Left lung (tissue), 10 donors: Measurements from ENCODE around the gene UVRAG. TPM values are rescaled to one million over a fixed set of nuclear protein-coding genes. Genes with fewer than 3 reads are reported as not detected.

Experiments used
- ATAC-seq: fragments of 200-7000 bp; cut with Tn5 transposase; one replicate; pipeline ENCODE4 v1.9.1; 2020; ENCODE audit warnings: moderate library complexity
- DNase-seq, 4 donors: peaks; one replicate each; pipeline ENCODE4 v3.0.0-alpha.2; 2013 to 2020
- H3K27ac ChIP-seq, 2 donors: fragments of 200-600 bp; sonication (generic) in 1 of 2; one replicate each; pipeline versions ENCODE4 v1.5.0 to v1.8.0; 2020 to 2021
- H3K27me3 ChIP-seq, 2 donors: fragments of 200-600 bp; sonication (generic) in 1 of 2; one replicate each; pipeline versions ENCODE4 v1.5.0 to v1.8.0; 2020 to 2021
- H3K36me3 ChIP-seq, 2 donors: fragments of 200-600 bp; sonication (generic) in 1 of 2; one replicate each; pipeline versions ENCODE4 v1.5.0 to v1.8.0; 2020 to 2021
- H3K4me1 ChIP-seq, 2 donors: fragments of 200-600 bp; one replicate each; pipeline ENCODE4 v1.8.0; 2021
- H3K4me3 ChIP-seq, 2 donors: fragments of 200-600 bp; sonication (generic) in 1 of 2; one replicate each; pipeline versions ENCODE4 v1.5.0 to v1.8.0; 2020 to 2021; ENCODE audit warnings: mild to moderate bottlenecking in 1 of 2
- H3K9me3 ChIP-seq, 2 donors: fragments of 200-600 bp; sonication (generic) in 1 of 2; one replicate each; pipeline versions ENCODE4 v1.5.0 to v1.8.0; 2020 to 2021
- intact Hi-C, 2 donors: fragments of 100-400 bp; cut with DNase I; formaldehyde crosslinking; loops; one replicate each; pipeline versions ENCODE4 v1.11.2 to v1.14.2; 2022
- polyA plus RNA-seq, 6 donors: library from polyadenylated mRNA; unstranded; fragments of 120-200 nt; gene quantifications; one replicate each; pipeline ENCODE4 v1.2.1, GENCODE V29; 2013; ENCODE audit not compliant: insufficient read length in 6 of 6
- total RNA-seq, 2 donors: library from RNA; stranded (reverse); fragmentation: NEBNext Ultra II Directional; extraction: Animal tissue kit (Norgen Biotek cat#: 25700); gene quantifications; one replicate each; pipeline ENCODE4 v1.2.1, GENCODE V29; 2021
- TF ChIP-seq, protein P1 (sequence below), 2 donors: fragments of 200-600 bp; sonication (generic) in 1 of 2; IDR thresholded peaks; one replicate each; pipeline versions ENCODE4 v1.5.0 to v1.8.0; 2021; ENCODE audit warnings: antibody characterized with exemption in 2 of 2
- donor health status: DM: no; HTN: yes; CAD: no.
- donor health status: DM: no; HTN: no; CAD: no.

UVRAG gene
- total and polyA plus RNA-seq, 8 donors: 19.3 to 36.0 (median 22.3) TPM

DNA sequence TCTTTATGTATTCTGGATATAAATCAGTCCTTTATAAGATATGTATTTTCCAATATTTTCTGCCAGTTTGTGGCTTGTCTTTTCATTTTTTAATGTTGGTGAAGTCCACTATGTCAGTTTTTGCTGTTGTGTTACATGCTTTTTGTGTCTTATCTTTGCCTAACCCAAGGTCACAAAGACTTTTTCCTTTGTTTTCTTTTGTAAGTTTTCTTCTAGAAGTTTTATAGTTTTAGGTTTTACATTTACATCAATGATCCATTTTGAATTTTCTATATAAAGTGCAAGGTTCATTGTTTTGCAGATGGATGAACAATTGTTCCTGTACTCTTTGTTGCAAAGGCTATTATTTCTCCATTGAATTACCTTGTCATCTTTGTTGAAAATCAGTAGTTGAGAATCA lies 69.3 kb downstream of the UVRAG start:
- no peak for DNase-seq
- peaks cover 0 to 17% of the 10 kb centered on the region in 2 donors for H3K36me3 ChIP-seq
- no peaks in the 10 kb centered on the region for H3K9me3 ChIP-seq
- H3K27me3 ChIP-seq: no peaks in the 10 kb centered on the region
- no peak overlapping the region for H3K27ac ChIP-seq
- intact Hi-C loops: no loop called here
- ATAC-seq: no peak
- peaks cover 0 to 5% of the 10 kb centered on the region in 2 donors for H3K4me1 ChIP-seq
- no peak overlapping the region for H3K4me3 ChIP-seq
- TF ChIP-seq, protein P1, sequence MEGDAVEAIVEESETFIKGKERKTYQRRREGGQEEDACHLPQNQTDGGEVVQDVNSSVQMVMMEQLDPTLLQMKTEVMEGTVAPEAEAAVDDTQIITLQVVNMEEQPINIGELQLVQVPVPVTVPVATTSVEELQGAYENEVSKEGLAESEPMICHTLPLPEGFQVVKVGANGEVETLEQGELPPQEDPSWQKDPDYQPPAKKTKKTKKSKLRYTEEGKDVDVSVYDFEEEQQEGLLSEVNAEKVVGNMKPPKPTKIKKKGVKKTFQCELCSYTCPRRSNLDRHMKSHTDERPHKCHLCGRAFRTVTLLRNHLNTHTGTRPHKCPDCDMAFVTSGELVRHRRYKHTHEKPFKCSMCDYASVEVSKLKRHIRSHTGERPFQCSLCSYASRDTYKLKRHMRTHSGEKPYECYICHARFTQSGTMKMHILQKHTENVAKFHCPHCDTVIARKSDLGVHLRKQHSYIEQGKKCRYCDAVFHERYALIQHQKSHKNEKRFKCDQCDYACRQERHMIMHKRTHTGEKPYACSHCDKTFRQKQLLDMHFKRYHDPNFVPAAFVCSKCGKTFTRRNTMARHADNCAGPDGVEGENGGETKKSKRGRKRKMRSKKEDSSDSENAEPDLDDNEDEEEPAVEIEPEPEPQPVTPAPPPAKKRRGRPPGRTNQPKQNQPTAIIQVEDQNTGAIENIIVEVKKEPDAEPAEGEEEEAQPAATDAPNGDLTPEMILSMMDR (IDR thresholded peaks at IDR 0.05): no peak

DNA sequence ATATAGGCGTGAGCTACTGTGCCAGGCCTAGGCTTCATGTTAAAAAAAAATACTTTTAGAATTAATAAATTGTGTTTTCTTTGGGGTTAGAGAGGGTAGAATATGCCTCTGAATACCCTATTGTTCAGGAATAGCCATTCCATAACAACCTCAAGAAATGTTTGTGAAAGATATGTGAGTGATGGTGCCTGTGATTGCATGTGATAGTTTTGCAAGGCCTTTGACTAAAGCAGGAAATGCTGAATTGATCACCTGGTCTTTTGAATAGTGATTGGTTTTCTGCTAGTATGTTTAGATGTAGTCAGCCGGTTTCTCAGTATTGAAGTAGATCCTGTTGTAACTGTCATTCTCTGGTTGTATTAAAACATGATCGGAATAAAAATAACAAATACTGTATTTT lies 73.4 kb downstream of the UVRAG start:
- TF ChIP-seq, protein P1 (IDR thresholded peaks at IDR 0.05): no peak
- no peak for DNase-seq
- H3K4me3 ChIP-seq: no peak overlapping the region
- no peak for ATAC-seq
- intact Hi-C loops: no loop called here
- H3K9me3 ChIP-seq: no peaks in the 10 kb centered on the region
- no peaks in the 10 kb centered on the region for H3K27me3 ChIP-seq
- peaks cover 0 to 4% of the 10 kb centered on the region in 2 donors for H3K36me3 ChIP-seq
- no peak overlapping the region for H3K27ac ChIP-seq
- H3K4me1 ChIP-seq: peaks cover 0 to 34% of the 10 kb centered on the region in 2 donors

DNA sequence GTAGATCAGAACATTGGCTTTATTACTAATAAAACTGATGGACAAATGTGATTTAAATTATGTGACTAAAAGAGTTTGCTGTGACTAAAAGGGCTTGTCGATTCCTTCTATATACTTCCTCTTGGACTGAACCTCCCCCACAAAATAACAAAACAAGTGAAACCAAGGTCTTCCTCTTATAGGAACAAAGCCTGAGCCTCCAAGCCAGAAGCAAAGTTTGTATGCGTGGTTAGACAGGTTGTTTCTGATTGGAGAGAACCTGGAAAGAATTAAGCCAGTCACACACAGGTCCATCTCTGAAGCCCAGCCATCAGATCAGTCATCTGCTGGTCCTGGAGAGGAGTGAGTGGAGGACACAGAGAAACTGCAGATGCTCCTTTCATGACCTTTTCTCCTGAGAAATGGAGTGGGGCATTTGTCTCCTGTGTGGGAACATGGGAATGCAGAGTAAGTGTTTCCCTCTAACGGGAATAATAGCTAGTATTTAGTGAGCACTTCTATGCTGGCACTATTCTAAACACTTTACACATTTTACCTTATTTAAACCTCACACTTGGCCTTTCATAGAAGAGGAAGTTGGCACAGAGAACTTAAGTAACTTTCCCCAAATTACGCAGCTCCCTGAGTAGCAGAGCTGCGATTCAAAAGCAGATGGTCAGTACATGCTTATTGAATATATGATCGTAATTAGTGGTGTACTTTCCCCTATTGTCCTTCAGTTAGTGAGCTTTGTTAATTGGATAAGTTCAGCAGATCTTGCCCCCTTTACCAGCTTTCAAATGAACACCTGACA lies 77.1 kb downstream of the UVRAG start:
- H3K27me3 ChIP-seq: no peaks in the 10 kb centered on the region
- peak overlapping the region; percentile 29 to 85 for H3K27ac ChIP-seq
- intact Hi-C loops: no loop called here
- ATAC-seq: peak; percentile 49
- TF ChIP-seq, protein P1 (IDR thresholded peaks at IDR 0.05): no peak
- no peak for DNase-seq
- H3K4me3 ChIP-seq: no peak overlapping the region
- no peaks in the 10 kb centered on the region for H3K9me3 ChIP-seq
- peaks cover 0 to 45% of the 10 kb centered on the region in 2 donors for H3K4me1 ChIP-seq
- peaks cover 0 to 4% of the 10 kb centered on the region in 2 donors for H3K36me3 ChIP-seq

DNA sequence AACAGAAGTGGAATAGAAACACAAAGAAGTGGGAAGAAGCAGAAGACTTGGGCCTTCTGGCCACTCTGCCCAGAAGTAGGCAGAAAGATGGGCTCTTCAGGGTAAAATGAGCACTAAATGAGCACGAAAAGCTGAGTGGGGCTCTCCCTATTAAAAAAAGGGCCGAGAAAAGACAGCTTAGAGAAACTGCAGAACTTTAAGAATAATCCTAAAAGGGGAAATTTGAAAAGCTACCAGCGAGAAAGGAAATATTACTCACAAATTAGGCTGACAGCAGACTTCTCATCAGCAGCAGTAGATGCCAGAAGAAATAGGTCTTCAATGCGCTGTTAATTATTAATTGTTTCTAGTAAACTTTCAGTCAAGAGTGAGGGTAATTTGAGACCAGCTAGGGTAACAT lies 78.2 kb downstream of the UVRAG start:
- TF ChIP-seq, protein P1 (IDR thresholded peaks at IDR 0.05): no peak
- H3K27ac ChIP-seq: peak overlapping the region in 1 of 2 donors; percentile 85
- no peaks in the 10 kb centered on the region for H3K9me3 ChIP-seq
- intact Hi-C loops: no loop called here
- H3K27me3 ChIP-seq: no peaks in the 10 kb centered on the region
- DNase-seq (no peak), ATAC-seq (no peak)
- H3K4me3 ChIP-seq: no peak overlapping the region
- peaks cover 0 to 4% of the 10 kb centered on the region in 2 donors for H3K36me3 ChIP-seq
- H3K4me1 ChIP-seq: peaks cover 0 to 45% of the 10 kb centered on the region in 2 donors

DNA sequence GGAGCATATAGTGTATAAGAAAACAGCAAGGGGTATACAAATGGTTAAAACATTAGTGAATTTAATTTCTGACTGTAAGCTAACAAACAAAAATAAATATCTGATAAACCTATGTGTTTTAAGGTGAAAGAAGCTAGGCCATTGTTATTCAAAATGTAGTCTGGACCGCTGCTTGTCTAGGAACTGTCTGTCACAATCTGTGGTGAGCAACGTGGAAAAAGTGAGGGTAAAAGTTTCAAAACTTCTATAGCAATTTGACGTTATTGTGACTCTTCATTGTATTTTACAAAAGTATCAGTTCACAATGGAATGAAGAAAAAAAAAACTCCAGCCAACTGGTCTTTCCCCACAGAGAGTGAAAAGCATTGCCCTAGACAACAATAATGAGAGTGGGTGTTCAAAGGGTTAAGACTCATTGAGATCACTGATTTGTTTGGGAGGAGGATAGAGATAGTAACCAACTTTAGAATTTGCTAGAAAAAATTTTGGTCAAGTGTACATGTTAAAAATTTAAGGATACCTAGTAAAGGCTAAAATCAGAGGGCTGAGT lies 79.1 kb downstream of the UVRAG start:
- intact Hi-C loops: no loop called here
- H3K27ac ChIP-seq: no peak overlapping the region
- DNase-seq (no peak), ATAC-seq (no peak)
- no peaks in the 10 kb centered on the region for H3K27me3 ChIP-seq
- H3K36me3 ChIP-seq: peaks cover 0 to 2% of the 10 kb centered on the region in 2 donors
- H3K9me3 ChIP-seq: no peaks in the 10 kb centered on the region
- TF ChIP-seq, protein P1 (IDR thresholded peaks at IDR 0.05): no peak
- H3K4me1 ChIP-seq: peaks cover 0 to 41% of the 10 kb centered on the region in 2 donors
- H3K4me3 ChIP-seq: no peak overlapping the region
